Measurements from ENCODE around the gene IFITM5. TPM values are rescaled to one million over a fixed set of nuclear protein-coding genes. Genes with fewer than 3 reads are reported as not detected.

Gene IFITM5
- total and polyA plus RNA-seq, 9 of the 15 experiments (the other 6 are each of a cell fraction or from before 2014, with no cell fraction given): 0.19 TPM; not detected in 8

- TF ChIP-seq ETV1 (tag; conservative IDR thresholded peaks at IDR 0.05; ENCODE audit: low read depth) (peak; percentile 70; the same call in 1 of the 2 replicates), L3MBTL2 (IDR thresholded peaks at IDR 0.05) (peak; percentile 91), GABPA (tag; conservative IDR thresholded peaks at IDR 0.05; ENCODE audit: low read depth) (peak; percentile 74), JUND (IDR thresholded peaks at IDR 0.05; ENCODE audit: borderline replicate concordance, low read depth, low read length) (peak; percentile 91), JUND (tag; IDR thresholded peaks at IDR 0.05; ENCODE audit: borderline replicate concordance, low read depth, low read length) (peak; percentile 78; the same call in 2 of the 3 replicates), ZNF766 (CRISPR knock-in tag; conservative IDR thresholded peaks at IDR 0.05) (peak; percentile 57), HLTF (IDR thresholded peaks at IDR 0.05) (0 out of 2 replicates have a peak, but pooled peaks have one; percentile 58), ZNF444 (CRISPR knock-in tag; IDR thresholded peaks at IDR 0.05) (0 out of 2 replicates have a peak, but pooled peaks have one; percentile 49), ZNF584 (CRISPR knock-in tag; IDR thresholded peaks at IDR 0.05; ENCODE audit: low read depth) (0 out of 2 replicates have a peak, but pooled peaks have one; percentile 46), CXXC5 (CRISPR knock-in tag; IDR thresholded peaks at IDR 0.05) (peak; percentile 74), SMAD4 (CRISPR knock-in tag; conservative IDR thresholded peaks at IDR 0.05) (peak; percentile 74), YY1 (IDR thresholded peaks at IDR 0.05; ENCODE audit: borderline replicate concordance in 1 of 3, control insufficient read depth in 1 of 3, extremely low read depth in 1 of 3, insufficient read depth in 3 of 3, insufficient read length in 1 of 3, insufficient replicate concordance in 2 of 3, low read depth in 1 of 3, low read length in 2 of 3) (peak in 1 of 3 experiments; percentile 2), ILK (tag; IDR thresholded peaks at IDR 0.05; ENCODE audit: borderline replicate concordance, low read depth) (no peak), HMG20B (CRISPR knock-in tag; IDR thresholded peaks at IDR 0.05) (no peak), NR2C2 (CRISPR knock-in tag; IDR thresholded peaks at IDR 0.05) (no peak), NR2C2 (tag; IDR thresholded peaks at IDR 0.05) (peak; percentile 74), CBX5 (IDR thresholded peaks at IDR 0.05; ENCODE audit: borderline replicate concordance, low read depth) (no peak), MAZ (CRISPR knock-in tag; conservative IDR thresholded peaks at IDR 0.05 in 1 of 2, IDR thresholded peaks at IDR 0.05 in 1 of 2) (peak; percentile 45 to 58; a peak in 3 of 4 replicates), BCL6 (CRISPR knock-in tag; IDR thresholded peaks at IDR 0.05) (0 out of 2 replicates have a peak, but pooled peaks have one; percentile 44), RAD51 (IDR thresholded peaks at IDR 0.05; ENCODE audit: borderline replicate concordance, low read depth) (peak; percentile 90), HDGF (IDR thresholded peaks at IDR 0.05) (peak; percentile 55; the same call in 1 of the 2 replicates), ZNF592 (IDR thresholded peaks at IDR 0.05) (peak; percentile 89)
Observed at GRCh38 chr11:326842-327580, 27.7 kb upstream of the IFITM5 start (continued).

Measured in K562 (cell line).